HL-60 (cell line): Measurements from ENCODE around the gene RAB36.

Experiments
- POLR2AphosphoS5 ChIP-seq: IDR thresholded peaks from 2 replicates; pipeline ENCODE4 v1.6.1; 2012; ENCODE audit warnings: low read depth
- TF ChIP-seq, protein P1 (sequence below): IDR thresholded peaks from one replicate; pipeline ENCODE4 v1.5.1; 2011; ENCODE audit warnings: low read length, control low read depth, inconsistent platforms; ENCODE audit not compliant: insufficient read depth

DNA sequence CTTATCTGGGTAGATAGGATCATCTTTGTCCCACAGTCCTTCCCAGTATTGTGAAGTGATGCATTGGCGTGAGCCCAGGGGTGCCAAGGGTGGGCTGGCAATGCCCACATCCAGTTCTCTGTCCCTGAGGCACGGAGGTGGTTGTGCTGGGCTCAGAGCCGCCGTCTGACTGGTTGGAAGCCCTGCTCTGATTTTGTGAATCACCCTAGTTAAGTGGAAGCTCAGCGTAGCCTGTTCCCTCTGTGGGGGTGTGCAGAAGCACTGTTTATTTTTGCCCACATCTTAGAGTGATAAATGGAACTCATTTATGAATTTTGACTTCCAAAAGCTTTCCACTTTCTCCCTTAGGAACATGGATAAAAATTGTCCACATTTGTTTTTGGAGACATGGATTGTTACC lies 48.6 kb downstream of the RAB36 start:
- TF ChIP-seq, protein P1, sequence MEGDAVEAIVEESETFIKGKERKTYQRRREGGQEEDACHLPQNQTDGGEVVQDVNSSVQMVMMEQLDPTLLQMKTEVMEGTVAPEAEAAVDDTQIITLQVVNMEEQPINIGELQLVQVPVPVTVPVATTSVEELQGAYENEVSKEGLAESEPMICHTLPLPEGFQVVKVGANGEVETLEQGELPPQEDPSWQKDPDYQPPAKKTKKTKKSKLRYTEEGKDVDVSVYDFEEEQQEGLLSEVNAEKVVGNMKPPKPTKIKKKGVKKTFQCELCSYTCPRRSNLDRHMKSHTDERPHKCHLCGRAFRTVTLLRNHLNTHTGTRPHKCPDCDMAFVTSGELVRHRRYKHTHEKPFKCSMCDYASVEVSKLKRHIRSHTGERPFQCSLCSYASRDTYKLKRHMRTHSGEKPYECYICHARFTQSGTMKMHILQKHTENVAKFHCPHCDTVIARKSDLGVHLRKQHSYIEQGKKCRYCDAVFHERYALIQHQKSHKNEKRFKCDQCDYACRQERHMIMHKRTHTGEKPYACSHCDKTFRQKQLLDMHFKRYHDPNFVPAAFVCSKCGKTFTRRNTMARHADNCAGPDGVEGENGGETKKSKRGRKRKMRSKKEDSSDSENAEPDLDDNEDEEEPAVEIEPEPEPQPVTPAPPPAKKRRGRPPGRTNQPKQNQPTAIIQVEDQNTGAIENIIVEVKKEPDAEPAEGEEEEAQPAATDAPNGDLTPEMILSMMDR: no peak
- no peak for TF ChIP-seq POLR2AphosphoS5
